ENCODE measurements around the gene FUNDC1.
"Not testable (repeated sequence)": the region's sequence is repeated elsewhere in the genome, so short reads cannot be mapped to it uniquely, and the experiment has no call there.

Gene FUNDC1

GRCh38 chrX:44542567-44543325 is at the start of gene FUNDC1:
Gene FUNDC1, minus strand, starts transcription at chrX:44542859. Its CDS starts 27 bp downstream, at chrX:44542832.
- peak; percentile 34; the same call in 1 of the 2 replicates for TF ChIP-seq POLR2A (IDR thresholded peaks at IDR 0.05; ENCODE audit: low read depth, low read length)
- peak; percentile 47 for DNase-seq (ENCODE audit: insufficient read length, low spot score)
- no peak for FAIRE-seq

- DNase-seq (ENCODE audit: insufficient read length, low spot score): no peak
- no peak for FAIRE-seq
- TF ChIP-seq POLR2A (IDR thresholded peaks at IDR 0.05; ENCODE audit: low read depth, low read length): no peak
Measured at GRCh38 chrX:44585866-44586265, 43.2 kb upstream of the FUNDC1 start.

GRCh38 chrX:44580466-44580865 is 37.8 kb upstream of the FUNDC1 start:
- FAIRE-seq (no peak), DNase-seq (ENCODE audit: insufficient read length, low spot score) (no peak)
- no peak for TF ChIP-seq POLR2A (IDR thresholded peaks at IDR 0.05; ENCODE audit: low read depth, low read length)

- DNase-seq (ENCODE audit: insufficient read length, low spot score): no peak
- FAIRE-seq: no peak
- TF ChIP-seq POLR2A (IDR thresholded peaks at IDR 0.05; ENCODE audit: low read depth, low read length): no peak
Measured at GRCh38 chrX:44572340-44572938, 29.8 kb upstream of the FUNDC1 start.

- TF ChIP-seq POLR2A (IDR thresholded peaks at IDR 0.05; ENCODE audit: low read depth, low read length): no peak
- FAIRE-seq: no peak
- peak; percentile 1 for DNase-seq (ENCODE audit: insufficient read length, low spot score)
Measured at GRCh38 chrX:44570522-44570921, 27.9 kb upstream of the FUNDC1 start.

GRCh38 chrX:44569122-44569521 is 26.5 kb upstream of the FUNDC1 start:
- no peak for TF ChIP-seq POLR2A (IDR thresholded peaks at IDR 0.05; ENCODE audit: low read depth, low read length)
- no peak for DNase-seq (ENCODE audit: insufficient read length, low spot score)
- no peak for FAIRE-seq

GRCh38 chrX:44568196-44568595 is 25.5 kb upstream of the FUNDC1 start:
- DNase-seq (ENCODE audit: insufficient read length, low spot score): no peak
- TF ChIP-seq POLR2A (IDR thresholded peaks at IDR 0.05; ENCODE audit: low read depth, low read length): no peak
- no peak for FAIRE-seq

GRCh38 chrX:44561896-44562295 is 19.2 kb upstream of the FUNDC1 start:
- not testable (repeated sequence) for FAIRE-seq; DNase-seq (ENCODE audit: insufficient read length, low spot score)

GRCh38 chrX:44550563-44550962 is 7.9 kb upstream of the FUNDC1 start:
- no peak for TF ChIP-seq POLR2A (IDR thresholded peaks at IDR 0.05; ENCODE audit: low read depth, low read length)
- DNase-seq (ENCODE audit: insufficient read length, low spot score) (no peak), FAIRE-seq (no peak)

GRCh38 chrX:44545454-44545853 is 2.8 kb upstream of the FUNDC1 start:
- not testable (repeated sequence) for FAIRE-seq; DNase-seq (ENCODE audit: insufficient read length, low spot score)

GRCh38 chrX:44544036-44544435 is 1.4 kb upstream of the FUNDC1 start:
- no peak for DNase-seq (ENCODE audit: insufficient read length, low spot score)
- no peak for FAIRE-seq
- no peak for TF ChIP-seq POLR2A (IDR thresholded peaks at IDR 0.05; ENCODE audit: low read depth, low read length)

GRCh38 chrX:44536198-44536597 is 6.5 kb downstream of the FUNDC1 start:
- DNase-seq (ENCODE audit: insufficient read length, low spot score) (no peak), FAIRE-seq (no peak)
- TF ChIP-seq POLR2A (IDR thresholded peaks at IDR 0.05; ENCODE audit: low read depth, low read length): no peak

GRCh38 chrX:44529310-44529709 is 13.3 kb downstream of the FUNDC1 start:
- no peak for DNase-seq (ENCODE audit: insufficient read length, low spot score)
- no peak for TF ChIP-seq POLR2A (IDR thresholded peaks at IDR 0.05; ENCODE audit: low read depth, low read length)
- FAIRE-seq: no peak

GRCh38 chrX:44514272-44514671 is 28.4 kb downstream of the FUNDC1 start:
- DNase-seq (ENCODE audit: insufficient read length, low spot score) (no peak), FAIRE-seq (no peak)
- TF ChIP-seq POLR2A (IDR thresholded peaks at IDR 0.05; ENCODE audit: low read depth, low read length): no peak

GRCh38 chrX:44507292-44507691 is 35.4 kb downstream of the FUNDC1 start:
- FAIRE-seq: no peak
- no peak for TF ChIP-seq POLR2A (IDR thresholded peaks at IDR 0.05; ENCODE audit: low read depth, low read length)
- no peak for DNase-seq (ENCODE audit: insufficient read length, low spot score)

Measured in H54 (cell line).